K562 (cell line): ENCODE measurements around the gene AKT1. TPM values are rescaled to one million over a fixed set of nuclear protein-coding genes. Genes with fewer than 3 reads are reported as not detected.

Experiments used
- ATAC-seq: fragments of 200-7000 bp; cut with Tn5 transposase; 3 replicates; pipeline ENCODE4 v1.9.1; 2020; ENCODE audit warnings: moderate library complexity
- BruUV-seq: library from RNA; stranded (reverse); fragments of 400-500 nt; replicated peaks from 2 replicates; lab custom pipeline; 2021; lab: Mats Ljungman, UMichigan
- CTCF ChIA-PET: fragments of 300-600 bp; formaldehyde crosslinking; extraction: SDS; loops from one replicate; lab custom pipeline; 2021; ENCODE audit warnings: low intra/inter-chr PET ratio; lab: Yijun Ruan, JAX
- POLR2A ChIA-PET: fragments of 300-600, 350-650 bp; sonication (Branson Sonifier 250); formaldehyde crosslinking; extraction: SDS; loops from one replicate; lab custom pipeline; 2021; ENCODE audit warnings: antibody characterized with exemption, inconsistent platforms; lab: Yijun Ruan, JAX
- DNase-seq, 4 experiments: peaks; one replicate each; pipeline versions ENCODE4 v3.0.0 to v3.0.0-alpha.2; 2011 to 2018; ENCODE audit warnings: low spot score in 3 of 4, mixed read lengths in 3 of 4; ENCODE audit errors: extremely low read depth in 1 of 4
- FAIRE-seq: peaks from 2 replicates; lab custom pipeline; 2011; peaks lifted over from hg19 to GRCh38; lab: Jason Lieb, UNC
- H2AFZ ChIP-seq: 2 replicates; pipeline ENCODE4 v1.6.0; 2011; ENCODE audit warnings: low read depth, low read length, control low read depth, inconsistent platforms
- H3K27ac ChIP-seq: fragments of 200-600 bp; 3 replicates; pipeline ENCODE4 v1.8.0; 2011; ENCODE audit warnings: low read depth, mild to moderate bottlenecking, control low read depth, inconsistent platforms, low read length, moderate library complexity, mixed read lengths; ENCODE audit errors: extremely low read depth
- H3K27me3 ChIP-seq, 2 experiments: fragments of 300-600 bp in 1 of 2; 2 replicates in 1 of 2; 3 replicates in 1 of 2; pipeline versions ENCODE4 v1.6.0 to v1.8.0; 2011; ENCODE audit warnings: inconsistent platforms in 2 of 2, low read length in 2 of 2, mild to moderate bottlenecking in 1 of 2, mixed read lengths in 1 of 2, moderate library complexity in 1 of 2; ENCODE audit not compliant: control insufficient read depth in 2 of 2, insufficient read depth in 2 of 2
- H3K36me3 ChIP-seq: fragments of 300-600 bp; 3 replicates; pipeline ENCODE4 v1.8.0; 2011; ENCODE audit warnings: mild to moderate bottlenecking, low read length, inconsistent platforms; ENCODE audit not compliant: control insufficient read depth, insufficient read depth
- H3K4me1 ChIP-seq, 2 experiments: fragments of 200-600 bp in 1 of 2; replicated peaks in 1 of 2; 2 replicates in 1 of 2; 3 replicates in 1 of 2; pipeline versions ENCODE4 v1.5.1 to v1.8.0; 2011; ENCODE audit warnings: inconsistent platforms in 2 of 2, low read length in 2 of 2, mild to moderate bottlenecking in 1 of 2, mixed read lengths in 1 of 2, moderate library complexity in 1 of 2; ENCODE audit not compliant: control insufficient read depth in 2 of 2, insufficient read depth in 2 of 2
- H3K4me2 ChIP-seq: 2 replicates; pipeline ENCODE4 v1.6.1; 2011; ENCODE audit warnings: low read length, control low read depth, inconsistent platforms, mixed read lengths; ENCODE audit not compliant: insufficient read depth
- H3K4me3 ChIP-seq: fragments of 200-600 bp; sonication (generic), shearing (Covaris generic); 2 replicates; pipeline ENCODE4 v1.5.1; 2016; ENCODE audit warnings: control low read depth, inconsistent platforms
- H3K79me2 ChIP-seq: fragments of 200-600 bp; 3 replicates; pipeline ENCODE4 v1.8.0; 2011; ENCODE audit warnings: low read length, inconsistent platforms; ENCODE audit not compliant: control insufficient read depth, insufficient read depth
- H3K9ac ChIP-seq, 2 experiments: 2 replicates each; pipeline versions ENCODE4 v1.6.0 to v1.6.1; 2011; ENCODE audit warnings: low read depth in 2 of 2, low read length in 2 of 2, control low read depth in 1 of 2, inconsistent platforms in 1 of 2, mild to moderate bottlenecking in 1 of 2, mixed read lengths in 1 of 2; ENCODE audit not compliant: insufficient read depth in 1 of 2
- H3K9me1 ChIP-seq: one replicate; pipeline ENCODE4 v1.6.0; 2011; ENCODE audit warnings: inconsistent platforms, mild to moderate bottlenecking, low read length, moderate library complexity; ENCODE audit not compliant: control insufficient read depth, insufficient read depth
- H3K9me3 ChIP-seq: replicated peaks from 2 replicates; pipeline ENCODE4 v1.5.1; 2011; ENCODE audit warnings: low read depth, low read length, inconsistent platforms; ENCODE audit not compliant: control insufficient read depth, insufficient read depth
- H4K20me1 ChIP-seq: replicated peaks from 2 replicates; pipeline ENCODE4 v1.6.1; 2011; ENCODE audit warnings: low read length, inconsistent platforms, mixed read lengths; ENCODE audit not compliant: control insufficient read depth, insufficient read depth
- RBFOX2 ChIP-seq: fragments of 200-400 bp; formaldehyde crosslinking; IDR thresholded peaks from 2 replicates; pipeline ENCODE4 v1.6.1; 2017; ENCODE audit warnings: low read depth, mild to moderate bottlenecking, low read length, moderate library complexity
- ZNF395 ChIP-seq: fragments of 200-800 bp; sonication (Bioruptor generic); IDR thresholded peaks from 2 replicates; pipeline ENCODE4 v1.6.1; 2017; ENCODE audit warnings: missing genetic modification characterization, missing compliant biosample characterization
- ZSCAN32 ChIP-seq: fragments of 450-650 bp; formaldehyde crosslinking; IDR thresholded peaks from 2 replicates; pipeline ENCODE4 v1.4.0; 2020; ENCODE audit warnings: mild to moderate bottlenecking, moderate library complexity
- WGBS: fragments of 100-300 bp; shearing (Covaris generic); methylation state at CpG from one replicate; pipeline ENCODE4 v1.1.6; 2016; ENCODE audit warnings: low coverage, mixed read lengths; ENCODE audit not compliant: insufficient coverage; ENCODE audit errors: missing lambda C conversion rate; 5-methylcytosine and 5-hydroxymethylcytosine counted together
- in situ Hi-C: fragments of 300-500 bp; cut with MboI; formaldehyde crosslinking; loops from 4 replicates; pipeline ENCODE4 v1.15.0; 2018; ENCODE audit warnings: inconsistent platforms, mixed read lengths
- intact Hi-C: fragments of 100-400 bp; cut with micrococcal nuclease; formaldehyde crosslinking; loops from 2 replicates; pipeline ENCODE4 v1.14.2; 2022
- polyA plus RNA-seq, 8 experiments: library from polyadenylated mRNA; depleted of rRNA in 4 of 8; stranded (reverse) in 5 of 8; unstranded in 3 of 8; fragments of >200 nt; fragmentation: Nextera tagmentation in 2 of 8; fragmentation: Illumina TruSeq in 1 of 8; extraction: Ambion mirVana in 2 of 8; extraction: Trizol in 1 of 8; gene quantifications; 2 replicates each; pipeline versions ENCODE4 v1.2.1 to v1.2.3, GENCODE V29; 2011 to 2014; ENCODE audit warnings: inconsistent platforms in 1 of 8, missing spikeins in 1 of 8
- total RNA-seq, 7 experiments: library from RNA; depleted of rRNA in 6 of 7; stranded (reverse); fragments of >200 nt in 6 of 7; fragmentation: Illumina TruSeq in 2 of 7; extraction: Trizol in 2 of 7; gene quantifications; 2 replicates each; pipeline versions ENCODE4 v1.2.1 to v1.2.3, GENCODE V29; 2011 to 2021; ENCODE audit warnings: low replicate concordance in 1 of 7

AKT1 gene
- total and polyA plus RNA-seq, 9 of the 15 experiments (the other 6 are each of a cell fraction or from before 2014, with no cell fraction given): 0.49 to 132 (median 75.1) TPM

GRCh38 chr14:104788161-104788818 is 7.3 kb downstream of the AKT1 start:
- no peak for TF ChIP-seq ZSCAN32 (CRISPR knock-in tag)
- TF ChIP-seq RBFOX2: peak; percentile 23; the same call in 1 of the 2 replicates
- TF ChIP-seq ZNF395 (CRISPR knock-in tag): no peak
- no peak for ATAC-seq
- no peaks in the 10 kb centered on the region for H3K9me3 ChIP-seq
- peaks cover 6% of the 10 kb centered on the region; the same call in 1 of the 2 replicates for H4K20me1 ChIP-seq
- CTCF ChIA-PET: no interaction called here
- in situ Hi-C loops: no loop called here
- peaks cover 62% of the 10 kb centered on the region; the same call in 1 of the 3 replicates for H3K36me3 ChIP-seq
- no peak overlapping the region for H3K4me3 ChIP-seq
- intact Hi-C loops: no loop called here
- BruUV-seq: no TSS peak
- no peak overlapping the region for H3K27ac ChIP-seq
- H3K9ac ChIP-seq: peak overlapping the region in 1 of 2 experiments; percentile 52; a peak in 2 of 4 replicates
- POLR2A ChIA-PET: interaction anchor here (0.6 to 0.7 kb wide), 3 partner anchors 38 to 206 kb away, joined by 3 to 4 read pairs (median 3); no protein-coding TSS in a partner anchor
- peaks cover under 1 to 59% of the 10 kb centered on the region in 2 experiments; a peak in 2 of 5 replicates for H3K4me1 ChIP-seq
- 92% methylated on average over 7 of the region's 14 CpGs for WGBS
- no peak for FAIRE-seq
- no peak for DNase-seq
- peaks cover 33% of the 10 kb centered on the region for H3K79me2 ChIP-seq
- no peak overlapping the region for H3K4me2 ChIP-seq
- no peaks in the 10 kb centered on the region for H3K9me1 ChIP-seq
- no peaks in the 10 kb centered on the region for H3K27me3 ChIP-seq
- no peak overlapping the region for H2AFZ ChIP-seq
